NCI-H1092 treated with DMSO at 0.1 percent for 48 hours (cell line): ENCODE measurements around the gene TBC1D25.

Experiments
- DNase-seq: peaks from one replicate; lab custom pipeline; 2025; lab: John Stamatoyannopoulos, UW

Gene TBC1D25

DNA sequence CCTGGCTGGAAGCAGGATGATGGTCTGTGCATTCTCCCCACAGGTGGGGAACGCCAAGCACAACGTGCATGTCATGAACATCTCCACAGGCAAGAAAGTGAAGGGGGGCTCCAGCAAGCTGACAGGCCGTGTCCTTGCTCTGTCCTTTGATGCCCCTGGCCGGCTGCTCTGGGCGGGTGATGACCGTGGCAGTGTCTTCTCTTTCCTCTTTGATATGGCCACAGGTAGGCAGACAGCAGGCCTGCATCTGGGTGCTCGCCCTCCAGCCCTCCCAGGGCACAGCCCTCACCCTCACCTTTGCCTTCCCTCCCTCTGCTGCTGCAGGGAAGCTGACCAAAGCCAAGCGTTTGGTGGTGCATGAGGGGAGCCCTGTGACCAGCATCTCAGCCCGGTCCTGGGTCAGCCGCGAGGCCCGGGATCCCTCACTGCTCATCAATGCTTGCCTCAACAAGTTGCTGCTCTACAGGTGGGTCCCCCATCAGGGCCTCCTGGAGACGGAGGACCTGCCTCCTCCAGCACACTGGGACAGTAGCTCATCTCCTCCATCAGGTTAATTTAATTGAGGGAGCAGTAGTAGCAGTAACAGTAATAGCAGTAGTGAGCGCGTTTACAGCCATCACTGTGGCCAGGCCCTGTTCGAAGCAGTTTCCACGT lies 62.4 kb downstream of the TBC1D25 start:
- DNase-seq = no peak

DNA sequence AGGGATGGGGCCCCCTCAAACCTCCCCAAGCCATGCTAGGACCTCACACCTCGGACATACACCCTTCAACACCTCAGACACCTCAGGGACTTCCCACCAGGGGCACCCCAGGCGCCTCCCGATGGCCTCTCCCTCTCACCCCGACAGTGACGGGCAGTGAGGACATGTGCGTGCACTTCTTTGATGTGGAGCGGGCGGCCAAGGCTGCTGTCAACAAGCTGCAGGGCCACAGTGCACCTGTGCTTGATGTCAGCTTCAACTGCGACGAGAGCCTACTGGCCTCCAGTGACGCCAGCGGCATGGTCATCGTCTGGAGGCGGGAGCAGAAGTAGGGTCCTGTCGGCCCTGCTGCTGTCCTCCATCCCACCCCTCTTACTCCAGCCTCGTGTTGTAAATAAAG lies 65.2 kb downstream of the TBC1D25 start:
- DNase-seq = no peak

DNA sequence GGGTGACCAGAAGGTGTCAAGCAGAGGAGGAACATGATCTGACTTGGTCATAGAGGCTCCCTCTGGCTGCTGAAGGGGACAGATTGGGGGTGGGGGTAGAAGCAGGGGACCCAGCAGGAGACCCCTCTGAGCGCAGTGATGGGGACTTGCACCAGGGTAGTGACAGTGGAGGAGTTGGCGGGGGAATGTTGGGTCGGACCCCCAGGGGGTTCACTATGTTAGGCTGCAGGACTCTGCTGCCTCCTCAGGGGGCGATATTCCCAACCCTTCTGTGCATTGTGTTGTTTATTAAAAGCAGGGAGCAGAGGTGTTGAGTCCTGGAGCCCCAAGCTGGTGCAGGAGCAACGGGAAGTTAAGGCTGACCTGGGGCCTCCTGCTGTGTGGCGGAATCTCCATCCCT lies 66.6 kb downstream of the TBC1D25 start:
- no peak for DNase-seq

DNA sequence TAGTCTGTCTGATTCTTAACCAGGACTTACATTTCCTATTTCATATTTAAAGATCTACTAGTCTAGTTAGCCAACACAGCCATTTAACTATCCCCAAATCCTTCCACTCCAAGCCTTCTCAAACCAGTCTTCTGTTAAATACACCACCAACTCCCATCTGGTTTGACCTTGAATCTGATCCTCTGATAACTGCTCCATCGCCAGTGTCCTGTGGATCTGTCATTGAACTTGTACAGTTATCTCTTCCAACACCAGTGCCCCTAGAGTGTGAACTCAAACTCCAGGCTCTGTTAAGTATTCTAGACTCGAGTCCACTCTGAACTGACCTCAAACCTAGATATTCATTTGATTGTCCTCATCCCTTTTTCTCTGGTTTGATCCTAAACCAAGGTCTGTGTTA lies 72.2 kb downstream of the TBC1D25 start:
- no peak for DNase-seq
